ES-I3 (cell line): Measurements from ENCODE around the gene NDUFAF2.
"Not testable (repeated sequence)": the region's sequence is repeated elsewhere in the genome, so short reads cannot be mapped to it uniquely, and the experiment has no call there.

Source experiments
- H3K36me3 ChIP-seq: 2 replicates; pipeline ENCODE4 v1.6.1; 2013; ENCODE audit warnings: mild to moderate bottlenecking, low read length, control low read depth, moderate library complexity; ENCODE audit not compliant: insufficient read depth
- H3K4me1 ChIP-seq: 2 replicates; pipeline ENCODE4 v1.6.1; 2013; ENCODE audit warnings: mild to moderate bottlenecking, control low read depth, low read length; ENCODE audit not compliant: insufficient read depth
- H3K9ac ChIP-seq: 2 replicates; pipeline ENCODE4 v1.6.1; 2013; ENCODE audit warnings: low read depth, mild to moderate bottlenecking, low read length, moderate library complexity
- H3K9me3 ChIP-seq: 2 replicates; pipeline ENCODE4 v1.6.1; 2013; ENCODE audit warnings: mild to moderate bottlenecking, low read length, moderate library complexity; ENCODE audit not compliant: control insufficient read depth, insufficient read depth

NDUFAF2 gene

GRCh38 chr5:60961685-60962084 lies 16.7 kb downstream of the NDUFAF2 start:
- H3K4me1 ChIP-seq = no peaks in the 10 kb centered on the region
- H3K36me3 ChIP-seq = no peaks in the 10 kb centered on the region
- no peaks in the 10 kb centered on the region; the same call in 1 of the 2 replicates for H3K9me3 ChIP-seq
- H3K9ac ChIP-seq = no peak overlapping the region

- Histone ChIP-seq H3K9me3 (no peaks in the 10 kb centered on the region), H3K9ac (no peak overlapping the region), H3K36me3 (no peaks in the 10 kb centered on the region), H3K4me1 (no peaks in the 10 kb centered on the region)
Observed at GRCh38 chr5:60972231-60972630, 27.2 kb downstream of the NDUFAF2 start.

DNA sequence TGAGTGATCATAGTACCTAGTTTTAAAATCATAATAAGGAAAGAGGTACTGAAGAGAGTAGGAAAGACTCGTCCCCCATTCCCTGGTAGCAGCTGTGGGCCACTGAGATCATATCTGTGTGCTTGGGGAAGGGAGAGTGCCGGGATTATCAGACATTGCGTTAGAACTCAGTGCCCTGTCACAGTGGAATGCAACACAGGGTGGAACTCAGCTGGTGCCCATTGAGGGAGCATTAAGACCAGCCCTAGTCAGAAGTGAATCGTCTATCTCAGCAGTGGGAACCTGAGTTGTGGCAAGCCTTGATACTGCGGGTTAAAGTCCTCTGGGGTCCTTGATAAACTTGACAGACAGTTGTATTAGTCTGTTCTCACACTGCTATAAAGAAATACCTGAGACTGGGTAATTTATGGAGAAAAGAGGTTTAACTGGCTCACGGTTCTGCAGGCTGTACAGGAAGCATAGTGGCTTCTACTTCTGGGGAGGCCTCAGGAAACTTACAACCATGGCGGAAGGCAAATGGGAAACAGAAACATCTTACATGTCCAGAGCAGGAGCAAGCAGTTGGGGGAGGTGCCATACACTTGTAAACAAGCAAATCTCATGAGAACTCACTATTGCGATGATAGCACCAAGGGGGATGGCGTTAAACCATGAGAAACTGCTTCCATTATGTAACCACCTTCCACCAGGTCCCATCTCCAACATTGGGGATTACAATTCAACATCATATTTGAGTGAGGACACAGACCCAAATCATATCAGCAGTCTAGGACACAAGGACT lies 33.1 kb downstream of the NDUFAF2 start:
- H3K4me1 ChIP-seq = no peaks in the 10 kb centered on the region
- no peaks in the 10 kb centered on the region for H3K9me3 ChIP-seq
- H3K36me3 ChIP-seq = no peaks in the 10 kb centered on the region
- no peak overlapping the region for H3K9ac ChIP-seq

- Histone ChIP-seq H3K9ac (no peak overlapping the region), H3K4me1 (no peaks in the 10 kb centered on the region), H3K36me3 (no peaks in the 10 kb centered on the region), H3K9me3 (no peaks in the 10 kb centered on the region)
Observed at GRCh38 chr5:60978968-60979367, 34.0 kb downstream of the NDUFAF2 start.

DNA sequence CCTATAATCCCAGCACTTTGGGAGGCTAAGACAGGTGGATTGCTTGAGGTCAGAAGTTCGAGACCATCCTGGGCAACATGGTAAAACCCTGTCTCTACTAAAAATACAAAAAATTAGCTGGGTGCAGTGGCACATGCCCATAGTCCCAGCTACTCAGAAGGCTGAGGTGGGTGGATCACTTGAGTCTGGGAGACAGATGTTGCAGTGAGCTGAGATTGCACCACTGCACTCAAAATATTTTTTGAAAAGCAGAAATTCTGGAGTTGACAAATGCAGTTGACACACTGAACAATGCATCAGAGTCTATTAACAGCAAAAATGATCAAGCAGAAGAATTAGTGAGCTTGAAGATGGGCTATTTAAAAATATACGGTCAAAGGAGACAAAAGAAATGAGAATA lies 35.5 kb downstream of the NDUFAF2 start:
- H3K9me3 ChIP-seq = no peaks in the 10 kb centered on the region

GRCh38 chr5:60982127-60982526 lies 37.1 kb downstream of the NDUFAF2 start:
- H3K9me3 ChIP-seq, H3K9ac ChIP-seq, H3K4me1 ChIP-seq, H3K36me3 ChIP-seq: not testable (repeated sequence)

More for the DNA sequence above, 35.5 kb downstream of the NDUFAF2 start:
- no peaks in the 10 kb centered on the region for H3K4me1 ChIP-seq
- H3K9ac ChIP-seq = no peak overlapping the region
- no peaks in the 10 kb centered on the region for H3K36me3 ChIP-seq

DNA sequence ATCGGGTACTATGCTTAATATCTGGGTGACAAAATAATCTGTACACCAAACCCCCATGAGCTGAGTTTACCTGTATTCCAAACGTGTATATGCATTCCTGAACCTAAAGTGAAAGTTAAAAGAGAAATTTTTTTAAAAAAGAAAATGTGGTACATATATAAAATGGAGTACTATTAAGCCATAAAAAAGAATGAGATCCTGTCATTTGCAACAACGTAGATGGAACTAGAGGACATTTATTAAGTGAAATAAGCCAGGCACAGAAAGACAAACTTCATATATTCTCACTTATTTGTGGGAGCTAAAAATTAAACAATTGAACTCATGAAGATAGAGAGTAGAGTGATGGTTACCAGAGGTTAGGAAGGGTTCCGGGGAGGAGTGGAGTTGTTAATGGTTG lies 44.8 kb downstream of the NDUFAF2 start:
- Histone ChIP-seq H3K4me1 (no peaks in the 10 kb centered on the region), H3K36me3 (no peaks in the 10 kb centered on the region), H3K9ac (no peak overlapping the region), H3K9me3 (peaks cover 3% of the 10 kb centered on the region; the same call in 1 of the 2 replicates)

DNA sequence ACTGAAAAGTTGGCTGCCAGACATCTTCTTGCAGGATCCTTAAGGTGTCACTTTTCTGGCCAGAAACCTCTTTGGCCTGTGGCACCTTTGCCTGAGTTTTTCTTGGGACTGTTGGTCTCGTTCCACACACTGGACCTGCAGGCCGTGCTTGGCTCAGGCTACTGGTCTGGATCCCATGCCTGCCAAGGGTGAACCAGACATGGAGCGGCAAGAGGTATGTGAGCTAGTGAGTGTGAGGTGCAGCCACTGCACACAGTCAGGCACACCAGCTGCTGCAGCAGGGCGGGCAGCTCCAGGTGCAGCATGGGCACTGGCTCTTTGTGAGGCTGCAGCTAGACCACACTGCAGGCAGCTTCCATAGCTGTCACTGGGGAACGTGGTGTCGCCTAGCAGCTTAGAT lies 47.9 kb downstream of the NDUFAF2 start:
- H3K9me3 ChIP-seq = peaks cover 7% of the 10 kb centered on the region; the same call in 1 of the 2 replicates
- H3K36me3 ChIP-seq = no peaks in the 10 kb centered on the region
- H3K9ac ChIP-seq = no peak overlapping the region
- no peaks in the 10 kb centered on the region for H3K4me1 ChIP-seq

- H3K9me3 ChIP-seq = peaks cover 7% of the 10 kb centered on the region; the same call in 1 of the 2 replicates
- no peaks in the 10 kb centered on the region for H3K4me1 ChIP-seq
- no peaks in the 10 kb centered on the region for H3K36me3 ChIP-seq
- H3K9ac ChIP-seq = no peak overlapping the region
Observed at GRCh38 chr5:60993425-60993824, 48.4 kb downstream of the NDUFAF2 start.

GRCh38 chr5:60993875-60994571 lies 49.0 kb downstream of the NDUFAF2 start:
- H3K9ac ChIP-seq = no peak overlapping the region
- H3K36me3 ChIP-seq = no peaks in the 10 kb centered on the region
- no peaks in the 10 kb centered on the region for H3K4me1 ChIP-seq
- H3K9me3 ChIP-seq = peaks cover 7% of the 10 kb centered on the region; the same call in 1 of the 2 replicates

DNA sequence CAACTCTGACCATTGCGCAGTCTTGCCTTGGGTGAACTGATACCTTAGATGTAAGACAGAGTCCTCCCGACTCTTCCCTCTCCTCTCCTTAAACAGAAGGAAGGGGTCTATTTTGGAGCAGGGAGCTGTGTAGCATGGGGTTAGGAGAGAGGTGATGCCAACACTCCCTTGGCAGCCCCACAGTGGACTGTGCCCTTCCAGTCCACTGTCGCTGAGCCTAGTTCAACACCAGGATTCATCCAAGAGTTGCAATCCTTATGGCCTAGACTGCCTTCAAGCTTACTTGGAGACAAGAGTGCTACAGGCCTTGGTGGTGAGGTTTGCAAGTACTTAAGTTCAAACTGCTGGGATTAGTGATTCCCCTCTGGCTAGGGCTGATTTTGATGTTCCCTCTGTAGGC lies 51.4 kb downstream of the NDUFAF2 start:
- Histone ChIP-seq H3K36me3 (no peaks in the 10 kb centered on the region), H3K9ac (no peak overlapping the region), H3K9me3 (peaks cover 7% of the 10 kb centered on the region; the same call in 1 of the 2 replicates), H3K4me1 (no peaks in the 10 kb centered on the region)

DNA sequence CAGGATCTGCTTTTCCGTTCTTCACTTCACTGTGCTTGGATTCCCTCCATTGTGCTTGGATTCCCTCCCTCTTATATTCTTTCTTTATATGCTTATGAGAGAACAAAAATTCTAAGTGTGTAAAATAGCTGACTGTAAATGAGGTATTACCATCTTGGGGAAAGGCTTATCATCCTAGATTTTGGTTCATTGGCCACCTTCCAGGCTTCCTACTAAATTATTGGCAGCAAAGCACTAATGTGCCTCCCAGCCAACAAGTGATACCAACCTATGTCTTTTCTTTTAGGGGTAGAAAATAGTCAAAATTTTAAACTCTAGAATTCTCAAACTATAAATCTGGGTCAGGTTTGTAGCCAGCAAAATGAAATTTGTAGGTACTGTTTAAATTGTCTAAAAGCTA lies 52.7 kb downstream of the NDUFAF2 start:
- Histone ChIP-seq H3K9ac (no peak overlapping the region), H3K4me1 (no peaks in the 10 kb centered on the region), H3K36me3 (no peaks in the 10 kb centered on the region), H3K9me3 (peaks cover 7% of the 10 kb centered on the region; the same call in 1 of the 2 replicates)

- H3K9me3 ChIP-seq = no peaks in the 10 kb centered on the region
Observed at GRCh38 chr5:61000887-61001286, 55.9 kb downstream of the NDUFAF2 start.

GRCh38 chr5:61001647-61002046 lies 56.6 kb downstream of the NDUFAF2 start:
- H3K9ac ChIP-seq = no peak overlapping the region

More at GRCh38 chr5:61000887-61001286, 55.9 kb downstream of the NDUFAF2 start:
- Histone ChIP-seq H3K9ac (no peak overlapping the region), H3K4me1 (no peaks in the 10 kb centered on the region), H3K36me3 (no peaks in the 10 kb centered on the region)

More at GRCh38 chr5:61001647-61002046, 56.6 kb downstream of the NDUFAF2 start:
- H3K36me3 ChIP-seq = no peaks in the 10 kb centered on the region
- H3K9me3 ChIP-seq = no peaks in the 10 kb centered on the region
- no peaks in the 10 kb centered on the region for H3K4me1 ChIP-seq
